SJCRH30 (cell line): Measurements from ENCODE around the gene MYCBP2. TPM values are rescaled to one million over a fixed set of nuclear protein-coding genes. Genes with fewer than 3 reads are reported as not detected.

Experiments used
- DNase-seq, 2 experiments: peaks; one replicate each; pipeline ENCODE4 v3.0.0-alpha.2; 2015 to 2020
- H3K27ac ChIP-seq: fragments of 250-450 bp; sonication (Bioruptor Pico); 2 replicates; pipeline ENCODE4 v1.5.1; 2020; ENCODE audit warnings: mild to moderate bottlenecking, moderate library complexity
- H3K27me3 ChIP-seq: fragments of 250-450 bp; sonication (Bioruptor Pico); 2 replicates; pipeline ENCODE4 v1.5.1; 2020; ENCODE audit warnings: mild to moderate bottlenecking, moderate library complexity
- H3K36me3 ChIP-seq: fragments of 250-450 bp; sonication (Bioruptor Pico); 2 replicates; pipeline ENCODE4 v1.5.1; 2020; ENCODE audit warnings: mild to moderate bottlenecking, moderate library complexity
- H3K4me1 ChIP-seq: fragments of 250-450 bp; sonication (Bioruptor Pico); 2 replicates; pipeline ENCODE4 v1.5.1; 2020; ENCODE audit warnings: mild to moderate bottlenecking, moderate library complexity
- H3K4me3 ChIP-seq: fragments of 250-450 bp; sonication (Bioruptor Pico); 2 replicates; pipeline ENCODE4 v1.5.1; 2020; ENCODE audit warnings: mild to moderate bottlenecking, moderate library complexity
- H3K9me3 ChIP-seq: fragments of 250-450 bp; sonication (Bioruptor Pico); replicated peaks from 2 replicates; pipeline ENCODE4 v1.5.1; 2020; ENCODE audit warnings: mild to moderate bottlenecking, moderate library complexity
- total RNA-seq: library from RNA; depleted of rRNA; stranded (reverse); fragments of >200 nt; shearing (Covaris generic); gene quantifications from 2 replicates; pipeline ENCODE4 v1.2.3, GENCODE V29; 2014; rRNA removed

Gene MYCBP2
- total RNA-seq = 45.2 and 49.8 TPM in 2 replicates

DNA sequence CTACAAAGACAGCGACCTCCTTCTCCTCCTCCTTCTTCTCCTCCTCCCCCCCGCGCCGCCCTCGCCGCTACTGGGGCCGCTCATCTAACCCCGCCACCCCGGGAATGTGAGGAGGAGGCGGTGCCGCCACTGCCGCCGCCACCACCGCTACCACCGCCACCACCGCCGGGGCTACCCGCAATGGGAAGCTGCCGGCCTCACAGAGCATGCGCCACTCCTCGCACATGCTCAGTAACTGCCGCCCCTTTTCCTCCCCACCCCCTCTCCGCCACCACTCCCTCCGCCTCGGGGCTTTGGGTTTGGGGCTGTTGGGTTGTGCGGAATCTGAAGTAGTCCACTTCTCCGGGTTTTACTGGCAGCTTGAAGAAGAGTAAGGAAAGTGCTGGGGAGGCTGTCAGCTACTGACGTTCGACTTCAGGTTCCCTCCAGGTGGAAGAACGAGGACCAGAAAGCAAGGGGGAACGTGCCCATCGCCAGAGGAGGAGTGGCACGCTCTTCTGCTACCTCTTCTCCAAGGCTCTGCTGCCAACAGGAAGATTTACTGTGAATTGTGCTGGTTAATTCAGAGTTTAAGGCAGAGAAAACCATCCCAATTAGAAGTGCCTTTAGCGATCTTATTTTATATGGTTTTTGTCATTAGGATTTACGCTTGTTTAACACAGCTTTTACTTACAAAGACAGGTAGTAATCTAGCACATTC lies at the start of gene MYCBP2:
Gene MYCBP2 (minus strand): TSS at position 190 of the 700 bp plus-strand sequence. CDS start 319 bp downstream, outside the sequence.
- Histone ChIP-seq H3K4me3 (peak within 1 kb of the TSS; percentile 93), H3K27me3 (no peaks in the 10 kb centered on the region), H3K36me3 (no peaks in the 10 kb centered on the region), H3K27ac (peak within 1 kb of the TSS; percentile 59), H3K4me1 (no peaks in the 10 kb centered on the region), H3K9me3 (no peaks in the 10 kb centered on the region)
- peak; percentile 97 to 98 for DNase-seq

DNA sequence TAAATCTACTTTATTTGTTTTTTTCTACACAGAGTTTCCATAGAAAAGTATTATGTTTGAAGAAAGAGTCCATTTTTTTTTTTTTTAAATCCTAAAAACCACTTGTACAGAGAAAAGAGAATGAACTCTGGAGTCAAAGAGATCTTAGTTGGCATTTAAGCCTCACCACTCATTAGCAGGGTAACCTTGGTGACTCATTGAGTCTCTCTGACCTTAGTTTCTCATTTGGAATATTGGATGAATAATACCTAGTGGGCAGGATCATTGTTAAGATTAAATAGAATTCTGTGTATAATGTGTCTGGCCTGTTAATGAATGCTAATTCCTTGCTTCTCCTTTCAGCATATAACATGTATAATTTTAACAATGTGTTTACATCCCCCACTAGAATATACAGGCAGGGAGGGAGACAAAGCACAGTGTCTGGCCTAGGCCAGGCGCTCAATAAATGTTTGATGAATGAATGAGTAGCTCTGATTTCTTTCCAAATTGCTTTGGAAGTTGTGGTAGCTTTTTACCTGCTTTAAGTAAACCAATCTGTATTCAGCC lies 48.7 kb upstream of the MYCBP2 start:
- Histone ChIP-seq H3K36me3 (no peaks in the 10 kb centered on the region), H3K27me3 (no peaks in the 10 kb centered on the region), H3K9me3 (no peaks in the 10 kb centered on the region), H3K4me1 (no peaks in the 10 kb centered on the region), H3K27ac (no peak overlapping the region), H3K4me3 (no peak overlapping the region)
- DNase-seq = no peak

GRCh38 chr13:77374786-77375185 lies 47.9 kb upstream of the MYCBP2 start:
- Histone ChIP-seq H3K36me3 (no peaks in the 10 kb centered on the region), H3K9me3 (no peaks in the 10 kb centered on the region), H3K27ac (no peak overlapping the region), H3K4me1 (no peaks in the 10 kb centered on the region), H3K27me3 (no peaks in the 10 kb centered on the region), H3K4me3 (no peak overlapping the region)
- no peak for DNase-seq

- no peaks in the 10 kb centered on the region for H3K27me3 ChIP-seq
- H3K4me1 ChIP-seq = no peaks in the 10 kb centered on the region
- H3K9me3 ChIP-seq = no peaks in the 10 kb centered on the region
- no peak overlapping the region for H3K27ac ChIP-seq
- no peak for DNase-seq
- no peaks in the 10 kb centered on the region for H3K36me3 ChIP-seq
- H3K4me3 ChIP-seq = no peak overlapping the region
Observed at GRCh38 chr13:77374339-77374738, 47.4 kb upstream of the MYCBP2 start.

DNA sequence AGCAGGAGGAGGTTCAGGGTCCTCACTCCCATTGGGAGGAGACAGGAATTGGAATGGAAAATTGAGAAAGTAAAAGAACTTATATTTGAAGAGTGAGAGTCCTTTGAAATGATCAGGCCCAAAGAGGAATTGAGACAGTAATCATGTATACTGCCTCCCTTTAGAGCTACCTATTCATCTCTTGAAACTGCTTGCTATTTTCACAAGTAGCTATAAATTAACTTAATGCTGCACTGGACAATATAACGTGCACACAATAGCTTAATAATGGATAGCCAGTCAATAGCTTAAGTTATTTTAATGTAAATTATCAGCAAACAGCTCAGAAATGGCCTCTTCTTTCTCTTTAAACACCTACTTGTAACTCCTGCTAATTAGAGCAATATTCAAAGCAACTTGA lies 46.6 kb upstream of the MYCBP2 start:
- Histone ChIP-seq H3K4me3 (no peak overlapping the region), H3K36me3 (no peaks in the 10 kb centered on the region), H3K4me1 (no peaks in the 10 kb centered on the region), H3K27ac (no peak overlapping the region), H3K27me3 (no peaks in the 10 kb centered on the region), H3K9me3 (no peaks in the 10 kb centered on the region)
- DNase-seq = no peak

DNA sequence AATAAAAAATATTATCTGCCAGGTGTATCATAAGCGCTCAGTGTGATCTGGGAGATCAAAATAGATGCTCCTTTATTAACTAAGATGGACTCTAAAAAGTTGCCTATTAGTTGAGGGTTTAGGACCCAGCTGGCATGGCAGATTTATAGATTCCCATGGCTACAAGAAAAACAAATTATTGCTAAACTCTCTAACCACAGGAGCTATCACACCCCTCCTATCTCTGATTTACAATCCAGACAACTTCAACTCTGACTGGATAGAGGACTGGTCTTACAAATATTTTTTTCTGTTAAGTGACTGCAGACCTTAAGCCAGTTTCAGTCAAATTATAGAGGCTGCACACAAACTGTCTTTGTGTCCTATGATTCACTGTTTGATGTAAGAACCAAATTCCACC lies 45.4 kb upstream of the MYCBP2 start:
- Histone ChIP-seq H3K9me3 (no peaks in the 10 kb centered on the region), H3K4me1 (no peaks in the 10 kb centered on the region), H3K4me3 (no peak overlapping the region), H3K36me3 (no peaks in the 10 kb centered on the region), H3K27ac (no peak overlapping the region), H3K27me3 (no peaks in the 10 kb centered on the region)
- no peak for DNase-seq

- DNase-seq = no peak
- no peaks in the 10 kb centered on the region for H3K9me3 ChIP-seq
- no peak overlapping the region for H3K27ac ChIP-seq
Observed at GRCh38 chr13:77370888-77371287, 44.0 kb upstream of the MYCBP2 start.

DNA sequence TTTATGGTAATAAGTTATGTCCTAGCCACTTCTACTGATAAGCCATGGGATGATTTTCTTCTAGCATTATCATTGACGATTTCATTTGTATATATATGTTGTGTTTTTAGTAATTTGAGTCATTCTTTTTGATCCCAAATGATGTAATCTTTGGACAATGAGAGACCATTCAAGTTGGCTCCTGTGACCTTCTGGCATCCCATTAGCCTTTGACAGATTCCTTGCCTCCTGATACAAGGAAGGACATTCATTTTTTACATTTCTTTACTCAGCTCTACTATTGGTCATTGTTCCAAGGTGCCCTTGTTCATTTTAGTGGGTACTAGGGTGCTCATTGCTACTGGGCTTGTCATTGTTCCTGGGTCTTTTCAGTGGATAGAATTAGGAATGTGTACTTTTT lies 35.3 kb upstream of the MYCBP2 start:
- H3K27ac ChIP-seq = no peak overlapping the region
- no peaks in the 10 kb centered on the region for H3K36me3 ChIP-seq
- no peak overlapping the region for H3K4me3 ChIP-seq
- no peak for DNase-seq
- no peaks in the 10 kb centered on the region for H3K4me1 ChIP-seq
- no peaks in the 10 kb centered on the region for H3K9me3 ChIP-seq
- no peaks in the 10 kb centered on the region for H3K27me3 ChIP-seq

More at GRCh38 chr13:77370888-77371287, 44.0 kb upstream of the MYCBP2 start:
- Histone ChIP-seq H3K4me1 (no peaks in the 10 kb centered on the region), H3K27me3 (no peaks in the 10 kb centered on the region), H3K36me3 (no peaks in the 10 kb centered on the region), H3K4me3 (no peak overlapping the region)

DNA sequence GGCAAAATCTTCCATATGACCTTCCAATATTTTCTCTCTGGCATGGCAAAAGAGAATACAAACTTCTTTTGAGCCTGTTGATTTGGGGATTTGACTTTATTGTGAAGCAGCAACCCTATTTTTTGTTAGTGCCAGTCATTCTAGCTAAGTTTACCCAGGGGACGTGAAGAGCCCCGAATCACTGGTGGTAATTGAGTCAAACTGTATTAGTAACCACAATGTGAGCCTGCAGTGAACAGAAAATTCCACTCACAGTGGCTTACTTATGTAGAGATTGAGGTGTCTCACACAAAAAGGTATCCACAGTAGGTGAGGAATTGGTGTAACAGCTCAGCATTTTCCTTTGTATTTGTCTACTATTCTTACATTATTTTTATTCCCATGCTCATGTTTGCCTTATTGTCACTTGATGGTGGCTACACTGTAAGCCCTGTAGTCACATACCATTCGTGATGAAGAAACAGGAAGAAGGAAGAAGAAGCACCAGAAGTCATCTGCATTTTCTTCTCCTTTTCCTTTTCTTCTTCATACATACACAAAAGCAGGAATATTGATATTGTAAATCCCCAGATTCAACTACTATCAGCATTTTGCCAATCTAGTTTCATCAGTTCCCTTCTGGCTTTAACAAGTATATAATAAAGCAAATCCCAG lies 33.3 kb upstream of the MYCBP2 start:
- H3K36me3 ChIP-seq = no peaks in the 10 kb centered on the region
- DNase-seq = no peak
- no peak overlapping the region for H3K27ac ChIP-seq

DNA sequence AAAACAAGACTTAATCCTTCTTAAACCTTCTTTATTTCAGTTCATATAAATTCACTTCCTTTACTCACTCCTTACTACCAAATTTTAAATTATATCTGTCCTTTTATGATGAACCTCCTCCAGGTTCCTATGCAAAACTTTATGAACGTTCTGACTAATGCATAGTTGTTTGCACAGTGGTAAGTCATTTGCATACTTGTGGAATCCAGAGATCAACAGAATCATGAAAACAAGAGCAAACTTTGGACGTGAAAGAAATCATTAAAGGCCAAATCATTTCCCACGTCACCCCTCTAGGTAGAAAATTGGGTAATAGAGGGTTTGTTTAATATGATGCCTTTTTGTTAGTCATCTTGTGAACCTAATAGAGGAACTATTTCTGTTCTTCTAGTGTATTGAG lies 32.3 kb upstream of the MYCBP2 start:
- DNase-seq = no peak
- Histone ChIP-seq H3K27ac (no peak overlapping the region), H3K36me3 (no peaks in the 10 kb centered on the region), H3K9me3 (no peaks in the 10 kb centered on the region), H3K4me1 (no peaks in the 10 kb centered on the region), H3K27me3 (no peaks in the 10 kb centered on the region), H3K4me3 (no peak overlapping the region)

More for the DNA sequence above, 33.3 kb upstream of the MYCBP2 start:
- Histone ChIP-seq H3K27me3 (no peaks in the 10 kb centered on the region), H3K4me3 (no peak overlapping the region), H3K9me3 (no peaks in the 10 kb centered on the region), H3K4me1 (no peaks in the 10 kb centered on the region)

DNA sequence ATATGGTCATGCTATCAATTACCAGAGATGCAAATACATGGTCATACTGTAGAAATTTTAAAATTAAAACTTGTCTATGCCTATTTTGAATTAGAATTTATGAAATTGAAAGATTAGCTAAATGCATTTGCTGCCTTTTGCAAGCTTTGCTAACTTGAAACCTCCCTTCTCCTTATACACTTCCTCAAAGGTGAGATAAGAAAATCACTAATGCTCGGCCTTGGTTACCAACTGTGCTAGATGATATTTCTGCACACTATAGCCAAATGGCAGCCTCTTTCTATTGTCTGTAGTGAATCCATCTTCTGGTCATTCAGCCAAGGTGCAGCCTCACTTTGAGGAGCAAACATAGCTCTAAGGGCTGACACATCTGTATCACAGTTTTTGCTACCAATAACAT lies 31.1 kb upstream of the MYCBP2 start:
- H3K36me3 ChIP-seq = no peaks in the 10 kb centered on the region
- no peak overlapping the region for H3K27ac ChIP-seq
- no peaks in the 10 kb centered on the region for H3K4me1 ChIP-seq
- no peak overlapping the region for H3K4me3 ChIP-seq
- no peaks in the 10 kb centered on the region for H3K9me3 ChIP-seq
- no peak for DNase-seq
- H3K27me3 ChIP-seq = no peaks in the 10 kb centered on the region

DNA sequence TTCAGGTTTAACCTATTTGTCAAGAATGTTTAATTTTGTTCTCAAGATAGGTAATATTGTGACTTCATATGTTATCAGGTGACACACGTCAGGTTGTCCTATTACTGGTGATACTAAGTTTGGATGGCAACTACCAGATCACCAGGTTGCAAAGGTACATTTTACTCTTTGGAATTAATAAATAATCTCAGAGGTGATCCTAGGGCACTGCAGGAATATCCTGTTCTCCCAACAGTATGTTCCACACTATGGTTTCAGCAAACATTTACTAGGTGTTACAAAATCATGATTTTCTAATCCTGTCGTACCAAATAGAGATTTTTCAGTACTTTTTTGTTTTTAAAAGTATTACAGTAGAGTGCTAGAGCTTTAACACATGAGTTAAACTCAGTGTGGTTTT lies 29.3 kb upstream of the MYCBP2 start:
- DNase-seq = no peak
- Histone ChIP-seq H3K27ac (no peak overlapping the region), H3K4me3 (no peak overlapping the region), H3K4me1 (no peaks in the 10 kb centered on the region), H3K9me3 (no peaks in the 10 kb centered on the region), H3K27me3 (no peaks in the 10 kb centered on the region), H3K36me3 (no peaks in the 10 kb centered on the region)

- H3K36me3 ChIP-seq = no peaks in the 10 kb centered on the region
- H3K27me3 ChIP-seq = no peaks in the 10 kb centered on the region
- no peak overlapping the region for H3K4me3 ChIP-seq
- H3K9me3 ChIP-seq = no peaks in the 10 kb centered on the region
- H3K4me1 ChIP-seq = no peaks in the 10 kb centered on the region
- H3K27ac ChIP-seq = no peak overlapping the region
- DNase-seq = no peak
Observed at GRCh38 chr13:77353995-77354394, 27.1 kb upstream of the MYCBP2 start.

DNA sequence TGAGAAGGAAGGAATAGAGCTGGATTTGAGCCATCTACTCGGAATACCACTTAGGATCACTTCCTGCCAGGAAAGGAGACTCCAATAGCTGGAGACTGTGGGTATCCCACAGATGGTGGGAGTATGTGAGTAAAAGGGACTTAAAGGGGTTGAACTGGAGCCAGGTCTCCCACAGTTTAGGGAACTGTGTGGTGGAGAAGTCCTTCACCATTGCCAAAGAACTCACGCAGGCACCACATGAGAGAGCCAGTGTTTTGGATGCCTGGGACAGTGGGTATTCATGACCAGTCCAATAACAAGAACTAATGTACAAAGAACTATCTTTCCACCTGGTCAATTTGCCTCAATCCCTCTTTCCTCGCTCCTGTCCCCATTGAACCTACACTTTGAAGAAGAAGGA lies 24.4 kb upstream of the MYCBP2 start:
- H3K27ac ChIP-seq = no peak overlapping the region
- no peaks in the 10 kb centered on the region for H3K27me3 ChIP-seq
- H3K4me1 ChIP-seq = no peaks in the 10 kb centered on the region
- no peak overlapping the region for H3K4me3 ChIP-seq
- no peaks in the 10 kb centered on the region for H3K9me3 ChIP-seq
- DNase-seq = no peak
- no peaks in the 10 kb centered on the region for H3K36me3 ChIP-seq

GRCh38 chr13:77350811-77351210 lies 23.9 kb upstream of the MYCBP2 start:
- H3K4me3 ChIP-seq = no peak overlapping the region
- no peaks in the 10 kb centered on the region for H3K27me3 ChIP-seq
- no peak for DNase-seq
- no peaks in the 10 kb centered on the region for H3K36me3 ChIP-seq
- H3K9me3 ChIP-seq = no peaks in the 10 kb centered on the region
- H3K27ac ChIP-seq = no peak overlapping the region
- no peaks in the 10 kb centered on the region for H3K4me1 ChIP-seq
